IMR-90 (cell line): ENCODE measurements around the gene CNKSR3. TPM values are rescaled to one million over a fixed set of nuclear protein-coding genes. Genes with fewer than 3 reads are reported as not detected.

Experiments
- ATAC-seq: fragments of 200-7000 bp; cut with Tn5 transposase; 2 replicates; pipeline ENCODE4 v1.9.1; 2020; ENCODE audit warnings: low read depth, mild to moderate bottlenecking, moderate library complexity
- BruUV-seq: library from RNA; stranded (reverse); fragments of 400-500 nt; replicated peaks from 2 replicates; lab custom pipeline; 2021; lab: Mats Ljungman, UMichigan
- CTCF ChIA-PET: fragments of 300-600 bp; formaldehyde crosslinking; extraction: SDS; loops from one replicate; lab custom pipeline; 2021; ENCODE audit warnings: antibody characterized with exemption; lab: Yijun Ruan, JAX
- POLR2A ChIA-PET: fragments of 300-600 bp; sonication (Branson Sonifier 250); formaldehyde crosslinking; loops from one replicate; lab custom pipeline; 2022; ENCODE audit warnings: antibody characterized with exemption; ENCODE audit not compliant: unreplicated experiment; lab: Charles Lee
- DNase-seq: peaks from one replicate; pipeline ENCODE4 v3.0.0; 2013
- H2AFZ ChIP-seq: replicated peaks from 2 replicates; pipeline ENCODE3; 2013; ENCODE audit warnings: low read length, mild to moderate bottlenecking; ENCODE audit not compliant: poor library complexity
- H2AK5ac ChIP-seq: 2 replicates; pipeline ENCODE4 v1.6.1; 2013; ENCODE audit warnings: low read depth, low read length, inconsistent platforms
- H2AK9ac ChIP-seq: replicated peaks from 2 replicates; pipeline ENCODE3; 2013; ENCODE audit warnings: mild to moderate bottlenecking, low read depth, low read length, moderate library complexity; ENCODE audit not compliant: poor library complexity
- H2BK120ac ChIP-seq: 2 replicates; pipeline ENCODE4 v1.6.1; 2013; ENCODE audit warnings: low read depth, low read length, inconsistent platforms
- H2BK15ac ChIP-seq: 3 replicates; pipeline ENCODE4 v1.6.1; 2013; ENCODE audit warnings: low read depth, low read length, inconsistent platforms
- H2BK20ac ChIP-seq: 2 replicates; pipeline ENCODE4 v1.6.1; 2013; ENCODE audit warnings: low read depth, mild to moderate bottlenecking, inconsistent platforms, low read length, moderate library complexity
- H2BK5ac ChIP-seq: 2 replicates; pipeline ENCODE4 v1.6.1; 2013; ENCODE audit warnings: mild to moderate bottlenecking, low read depth, low read length, inconsistent platforms; ENCODE audit not compliant: poor library complexity, severe bottlenecking
- H3K14ac ChIP-seq: replicated peaks from 2 replicates; pipeline ENCODE4 v1.6.1; 2013; ENCODE audit warnings: low read depth, low read length, inconsistent platforms
- H3K18ac ChIP-seq: 2 replicates; pipeline ENCODE4 v1.6.1; 2013; ENCODE audit warnings: low read depth, low read length, control low read depth
- H3K23ac ChIP-seq: 2 replicates; pipeline ENCODE4 v1.6.1; 2013; ENCODE audit warnings: low read depth, low read length, inconsistent platforms
- H3K27ac ChIP-seq: 2 replicates; pipeline ENCODE4 v1.5.1; 2013; ENCODE audit warnings: mild to moderate bottlenecking, control low read depth, low read length; ENCODE audit not compliant: insufficient read depth
- H3K27me3 ChIP-seq: 2 replicates; pipeline ENCODE4 v1.6.1; 2013; ENCODE audit warnings: low read length; ENCODE audit not compliant: control insufficient read depth, insufficient read depth
- H3K36me3 ChIP-seq: 2 replicates; pipeline ENCODE4 v1.6.1; 2013; ENCODE audit warnings: low read length, mixed read lengths; ENCODE audit not compliant: control insufficient read depth, insufficient read depth
- H3K4ac ChIP-seq: 2 replicates; pipeline ENCODE4 v1.6.1; 2013; ENCODE audit warnings: low read depth, low read length, inconsistent platforms
- H3K4me1 ChIP-seq: 2 replicates; pipeline ENCODE4 v1.6.1; 2013; ENCODE audit warnings: low read length, mixed read lengths; ENCODE audit not compliant: control insufficient read depth, insufficient read depth
- H3K4me2 ChIP-seq: 2 replicates; pipeline ENCODE4 v1.6.1; 2013; ENCODE audit warnings: low read depth, mild to moderate bottlenecking, control low read depth, low read length, moderate library complexity
- H3K4me3 ChIP-seq: 2 replicates; pipeline ENCODE4 v1.5.1; 2013; ENCODE audit warnings: low read depth, mild to moderate bottlenecking, control low read depth, low read length, moderate library complexity; ENCODE audit not compliant: insufficient read depth
- H3K56ac ChIP-seq: 2 replicates; pipeline ENCODE4 v1.6.1; 2013; ENCODE audit warnings: low read length, inconsistent platforms; ENCODE audit not compliant: insufficient read depth; ENCODE audit errors: extremely low read depth
- H3K79me1 ChIP-seq, 2 experiments: 2 replicates each; pipeline ENCODE4 v1.6.1; 2013; ENCODE audit warnings: low read length in 2 of 2, inconsistent platforms in 1 of 2, low read depth in 1 of 2
- H3K9ac ChIP-seq: 2 replicates; pipeline ENCODE4 v1.6.1; 2013; ENCODE audit warnings: low read depth, low read length, control low read depth
- H3K9me1 ChIP-seq: 2 replicates; pipeline ENCODE4 v1.6.1; 2013; ENCODE audit warnings: low read length, inconsistent platforms; ENCODE audit not compliant: insufficient read depth
- H3K9me3 ChIP-seq: 2 replicates; pipeline ENCODE4 v1.6.1; 2013; ENCODE audit warnings: low read length; ENCODE audit not compliant: control insufficient read depth, insufficient read depth
- H4K20me1 ChIP-seq: 2 replicates; pipeline ENCODE4 v1.6.1; 2013; ENCODE audit warnings: low read length, inconsistent platforms; ENCODE audit not compliant: insufficient read depth
- H4K5ac ChIP-seq: 2 replicates; pipeline ENCODE4 v1.6.1; 2013; ENCODE audit warnings: mild to moderate bottlenecking, low read depth, low read length, control low read depth
- H4K8ac ChIP-seq, 2 experiments: 2 replicates each; pipeline ENCODE4 v1.6.1; 2013; ENCODE audit warnings: low read depth in 2 of 2, low read length in 2 of 2, control low read depth in 1 of 2, inconsistent platforms in 1 of 2
- H4K91ac ChIP-seq: 2 replicates; pipeline ENCODE4 v1.6.1; 2013; ENCODE audit warnings: low read depth, low read length, inconsistent platforms; ENCODE audit not compliant: insufficient read depth
- BHLHE40 ChIP-seq: fragments of 150-350 bp; IDR thresholded peaks from 2 replicates; pipeline ENCODE4 v1.6.1; 2016; ENCODE audit warnings: mild to moderate bottlenecking, low read depth, low read length
- CEBPB ChIP-seq: IDR thresholded peaks from 2 replicates; pipeline ENCODE4 v1.6.1; 2012; ENCODE audit warnings: low read depth, low read length, improper control_type of control experiment
- CHD1 ChIP-seq: IDR thresholded peaks from 2 replicates; pipeline ENCODE4 v1.6.1; 2012; ENCODE audit warnings: low read depth, low read length, improper control_type of control experiment
- FOS ChIP-seq: fragments of 150-350 bp; IDR thresholded peaks from 2 replicates; pipeline ENCODE4 v1.6.1; 2016; ENCODE audit warnings: low read depth, low read length
- MAFK ChIP-seq: IDR thresholded peaks from 2 replicates; pipeline ENCODE4 v1.6.1; 2012; ENCODE audit warnings: low read depth, low read length, improper control_type of control experiment
- MAZ ChIP-seq: IDR thresholded peaks from 2 replicates; pipeline ENCODE4 v1.6.1; 2012; ENCODE audit warnings: low read depth, mild to moderate bottlenecking, low read length, improper control_type of control experiment, moderate library complexity, borderline replicate concordance
- MXI1 ChIP-seq: IDR thresholded peaks from 2 replicates; pipeline ENCODE4 v1.6.1; 2012; ENCODE audit warnings: low read depth, mild to moderate bottlenecking, low read length, moderate library complexity, borderline replicate concordance
- NFE2L2 ChIP-seq: fragments of 150-350 bp; IDR thresholded peaks from 2 replicates; pipeline ENCODE4 v1.6.1; 2016; ENCODE audit warnings: low read depth, mild to moderate bottlenecking, low read length
- POLR2A ChIP-seq: IDR thresholded peaks from 2 replicates; pipeline ENCODE4 v1.6.1; 2012; ENCODE audit warnings: mild to moderate bottlenecking, low read depth, low read length
- RAD21 ChIP-seq: IDR thresholded peaks from 2 replicates; pipeline ENCODE4 v1.6.1; 2012; ENCODE audit warnings: low read length, improper control_type of control experiment
- RCOR1 ChIP-seq: IDR thresholded peaks from 2 replicates; pipeline ENCODE4 v1.6.1; 2012; ENCODE audit warnings: mild to moderate bottlenecking, low read length, improper control_type of control experiment; ENCODE audit not compliant: insufficient replicate concordance
- RFX5 ChIP-seq: IDR thresholded peaks from 2 replicates; pipeline ENCODE4 v1.8.0; 2012; ENCODE audit warnings: low read depth, mild to moderate bottlenecking, low read length, moderate library complexity
- SMC3 ChIP-seq: fragments of 150-350 bp; IDR thresholded peaks from 2 replicates; pipeline ENCODE4 v1.6.1; 2016; ENCODE audit warnings: low read depth, mild to moderate bottlenecking, antibody characterized with exemption, low read length, moderate library complexity
- WGBS, 2 experiments: methylation state at CpG; one replicate each; pipeline versions ENCODE4 v1.1.5 to v1.1.7; 2013; ENCODE audit warnings: missing lambda C conversion rate in 2 of 2; ENCODE audit not compliant: insufficient read length in 1 of 2; ENCODE audit errors: extremely low coverage in 2 of 2; 5-methylcytosine and 5-hydroxymethylcytosine counted together
- dilution Hi-C: fragments of 300-500 bp; cut with HindIII; formaldehyde crosslinking; loops from one replicate; pipeline ENCODE4 v1.14.3; 2018; ENCODE audit warnings: low sequenced_read_pairs; ENCODE audit not compliant: unreplicated experiment
- in situ Hi-C: fragments of 300-500 bp; cut with MboI; formaldehyde crosslinking; loops from 3 replicates; pipeline ENCODE4 v1.14.3; 2019; ENCODE audit warnings: low sequenced_read_pairs, inconsistent platforms, mixed read lengths
- intact Hi-C: fragments of 100-400 bp; cut with micrococcal nuclease; formaldehyde crosslinking; loops from 2 replicates; pipeline ENCODE4 v1.10.0; 2022
- polyA plus RNA-seq, 3 experiments: library from polyadenylated mRNA; depleted of rRNA; stranded (reverse); fragments of >200 nt; gene quantifications; 2 replicates each; pipeline ENCODE4 v1.2.3, GENCODE V29; 2012; ENCODE audit warnings: low replicate concordance in 1 of 3
- total RNA-seq: library from RNA; depleted of rRNA; stranded (reverse); fragments of >200 nt; gene quantifications from 2 replicates; pipeline ENCODE4 v1.2.3, GENCODE V29; 2012
- TF ChIP-seq, protein P1 (sequence below): conservative IDR thresholded peaks from 2 replicates; pipeline ENCODE4 v1.5.1; 2012; ENCODE audit warnings: mild to moderate bottlenecking, low read depth, low read length, improper control_type of control experiment
- TF ChIP-seq, protein P2 (sequence below): fragments of 150-350 bp; IDR thresholded peaks from 2 replicates; pipeline ENCODE4 v1.6.1; 2017; ENCODE audit warnings: mild to moderate bottlenecking, antibody characterized with exemption, low read length, low read depth
- TF ChIP-seq, protein P3 (sequence below): fragments of 150-350 bp; IDR thresholded peaks from 2 replicates; pipeline ENCODE4 v1.6.1; 2016; ENCODE audit warnings: low read depth, mild to moderate bottlenecking, low read length, moderate library complexity, borderline replicate concordance

Gene CNKSR3
- total and polyA plus RNA-seq, 2 of the 4 experiments (the other 2 are of a cell fraction): 6.7 to 15.8 TPM

DNA sequence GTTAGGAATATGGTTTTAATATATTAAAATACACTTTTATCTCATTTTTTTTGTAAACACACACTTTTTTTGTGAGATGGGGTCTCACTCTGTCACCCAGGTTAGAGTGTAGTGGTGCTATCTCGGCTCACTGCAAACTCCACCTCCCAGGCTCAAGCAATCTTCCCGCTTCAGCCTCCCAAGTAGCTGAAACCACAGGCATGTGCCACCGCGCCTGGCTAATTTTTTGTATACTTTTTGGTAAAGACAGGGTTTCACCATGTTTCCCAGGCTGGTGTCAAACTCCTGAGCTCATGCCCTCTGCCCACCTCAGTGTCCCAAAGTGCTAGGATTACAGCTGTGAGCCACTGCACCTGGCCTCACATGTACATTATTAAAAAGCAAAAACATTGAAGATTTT is 164.7 kb downstream of the CNKSR3 start:
- H3K4me2 ChIP-seq: no peak overlapping the region
- H3K23ac ChIP-seq: no peak overlapping the region
- no peaks in the 10 kb centered on the region for H3K4me1 ChIP-seq
- H2BK120ac ChIP-seq: no peak overlapping the region
- H2BK20ac ChIP-seq: no peak overlapping the region
- no peak for DNase-seq
- no peak overlapping the region for H3K4ac ChIP-seq
- H2AFZ ChIP-seq: no peak overlapping the region
- no peak overlapping the region for H3K4me3 ChIP-seq
- H3K27me3 ChIP-seq: no peaks in the 10 kb centered on the region
- no peak overlapping the region for H2BK15ac ChIP-seq
- POLR2A ChIA-PET: no interaction called here
- H4K20me1 ChIP-seq: no peaks in the 10 kb centered on the region
- BruUV-seq: no TSS peak
- in situ Hi-C loops: no loop called here
- no peak overlapping the region for H2BK5ac ChIP-seq
- H3K9ac ChIP-seq: no peak overlapping the region
- dilution Hi-C loops: no loop called here
- no peak overlapping the region for H3K27ac ChIP-seq
- H3K18ac ChIP-seq: no peak overlapping the region
- no peak overlapping the region for H2AK9ac ChIP-seq
- H4K5ac ChIP-seq: no peak overlapping the region
- ATAC-seq: no peak
- H2AK5ac ChIP-seq: no peak overlapping the region
- H4K91ac ChIP-seq: no peak overlapping the region
- no peak overlapping the region for H3K14ac ChIP-seq
- no peaks in the 10 kb centered on the region for H3K9me1 ChIP-seq
- H3K36me3 ChIP-seq: no peaks in the 10 kb centered on the region
- H3K56ac ChIP-seq: no peak overlapping the region
- WGBS, 2 experiments: 100% methylated on average over 2 of the region's 4 CpGs; no CpG with 5 or more reads in 1 of the 2 experiments
- CTCF ChIA-PET: interaction anchor here (0.6 to 0.8 kb wide), 2 partner anchors 24 to 249 kb away, joined by 4 to 7 read pairs; no protein-coding TSS in a partner anchor
- no peak for TF ChIP-seq FOS
- TF ChIP-seq BHLHE40: no peak
- no peak for TF ChIP-seq MAFK
- no peak for TF ChIP-seq MXI1
- TF ChIP-seq NFE2L2: no peak
- no peak for TF ChIP-seq RCOR1
- no peak for TF ChIP-seq SMC3
- TF ChIP-seq, protein P1, sequence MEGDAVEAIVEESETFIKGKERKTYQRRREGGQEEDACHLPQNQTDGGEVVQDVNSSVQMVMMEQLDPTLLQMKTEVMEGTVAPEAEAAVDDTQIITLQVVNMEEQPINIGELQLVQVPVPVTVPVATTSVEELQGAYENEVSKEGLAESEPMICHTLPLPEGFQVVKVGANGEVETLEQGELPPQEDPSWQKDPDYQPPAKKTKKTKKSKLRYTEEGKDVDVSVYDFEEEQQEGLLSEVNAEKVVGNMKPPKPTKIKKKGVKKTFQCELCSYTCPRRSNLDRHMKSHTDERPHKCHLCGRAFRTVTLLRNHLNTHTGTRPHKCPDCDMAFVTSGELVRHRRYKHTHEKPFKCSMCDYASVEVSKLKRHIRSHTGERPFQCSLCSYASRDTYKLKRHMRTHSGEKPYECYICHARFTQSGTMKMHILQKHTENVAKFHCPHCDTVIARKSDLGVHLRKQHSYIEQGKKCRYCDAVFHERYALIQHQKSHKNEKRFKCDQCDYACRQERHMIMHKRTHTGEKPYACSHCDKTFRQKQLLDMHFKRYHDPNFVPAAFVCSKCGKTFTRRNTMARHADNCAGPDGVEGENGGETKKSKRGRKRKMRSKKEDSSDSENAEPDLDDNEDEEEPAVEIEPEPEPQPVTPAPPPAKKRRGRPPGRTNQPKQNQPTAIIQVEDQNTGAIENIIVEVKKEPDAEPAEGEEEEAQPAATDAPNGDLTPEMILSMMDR: no peak
- TF ChIP-seq CEBPB: no peak
- TF ChIP-seq, protein P2, sequence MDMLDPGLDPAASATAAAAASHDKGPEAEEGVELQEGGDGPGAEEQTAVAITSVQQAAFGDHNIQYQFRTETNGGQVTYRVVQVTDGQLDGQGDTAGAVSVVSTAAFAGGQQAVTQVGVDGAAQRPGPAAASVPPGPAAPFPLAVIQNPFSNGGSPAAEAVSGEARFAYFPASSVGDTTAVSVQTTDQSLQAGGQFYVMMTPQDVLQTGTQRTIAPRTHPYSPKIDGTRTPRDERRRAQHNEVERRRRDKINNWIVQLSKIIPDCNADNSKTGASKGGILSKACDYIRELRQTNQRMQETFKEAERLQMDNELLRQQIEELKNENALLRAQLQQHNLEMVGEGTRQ: no peak
- no peak for TF ChIP-seq RAD21
- no peak for TF ChIP-seq MAZ
- TF ChIP-seq, protein P3, sequence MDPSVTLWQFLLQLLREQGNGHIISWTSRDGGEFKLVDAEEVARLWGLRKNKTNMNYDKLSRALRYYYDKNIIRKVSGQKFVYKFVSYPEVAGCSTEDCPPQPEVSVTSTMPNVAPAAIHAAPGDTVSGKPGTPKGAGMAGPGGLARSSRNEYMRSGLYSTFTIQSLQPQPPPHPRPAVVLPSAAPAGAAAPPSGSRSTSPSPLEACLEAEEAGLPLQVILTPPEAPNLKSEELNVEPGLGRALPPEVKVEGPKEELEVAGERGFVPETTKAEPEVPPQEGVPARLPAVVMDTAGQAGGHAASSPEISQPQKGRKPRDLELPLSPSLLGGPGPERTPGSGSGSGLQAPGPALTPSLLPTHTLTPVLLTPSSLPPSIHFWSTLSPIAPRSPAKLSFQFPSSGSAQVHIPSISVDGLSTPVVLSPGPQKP: no peak
- no peak for TF ChIP-seq CHD1
- TF ChIP-seq RFX5: no peak
- no peak for TF ChIP-seq POLR2A
- intact Hi-C loops: no loop called here
- H3K79me1 ChIP-seq: no peaks in the 10 kb centered on the region
- no peak overlapping the region for H4K8ac ChIP-seq
- H3K9me3 ChIP-seq: peaks cover 3% of the 10 kb centered on the region; the same call in 1 of the 2 replicates
